Measurements from ENCODE around the gene GLTP.

DNA sequence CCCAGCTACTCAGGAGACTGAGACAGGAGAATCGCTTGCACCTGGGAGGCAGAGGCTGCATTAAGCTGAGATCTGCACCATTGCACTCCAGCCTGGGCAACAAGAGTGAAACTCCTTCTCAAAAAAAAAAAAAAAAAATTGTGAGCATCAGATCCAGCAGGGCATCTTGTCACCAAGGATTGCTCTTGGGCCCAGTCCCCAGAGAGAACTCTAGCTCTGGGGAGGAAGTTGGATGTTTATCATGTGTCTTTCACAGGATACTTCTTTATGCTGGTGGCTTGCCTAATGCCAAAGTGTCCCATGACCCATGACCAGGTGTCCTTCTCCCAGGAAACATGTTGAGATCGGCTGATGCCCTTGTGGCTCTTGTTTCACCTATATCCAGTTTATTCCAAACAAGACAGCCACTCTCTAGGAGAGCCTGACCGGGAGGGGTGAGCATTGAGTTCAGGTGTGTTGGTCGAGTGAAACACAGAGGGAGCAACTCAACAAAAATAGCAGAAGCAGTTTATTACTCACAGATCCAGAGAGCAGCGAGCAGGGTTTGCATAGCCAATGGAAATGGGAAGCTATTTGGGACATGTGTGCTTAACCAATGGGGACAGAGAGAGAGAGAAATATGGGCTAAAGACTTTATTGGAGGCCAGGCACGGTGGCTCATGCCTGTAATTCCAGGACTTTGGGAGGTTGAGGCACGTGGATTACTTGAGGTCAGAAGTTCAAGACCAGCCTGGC, 13.1 kb upstream of the GLTP start:
- TF ChIP-seq, protein P1, sequence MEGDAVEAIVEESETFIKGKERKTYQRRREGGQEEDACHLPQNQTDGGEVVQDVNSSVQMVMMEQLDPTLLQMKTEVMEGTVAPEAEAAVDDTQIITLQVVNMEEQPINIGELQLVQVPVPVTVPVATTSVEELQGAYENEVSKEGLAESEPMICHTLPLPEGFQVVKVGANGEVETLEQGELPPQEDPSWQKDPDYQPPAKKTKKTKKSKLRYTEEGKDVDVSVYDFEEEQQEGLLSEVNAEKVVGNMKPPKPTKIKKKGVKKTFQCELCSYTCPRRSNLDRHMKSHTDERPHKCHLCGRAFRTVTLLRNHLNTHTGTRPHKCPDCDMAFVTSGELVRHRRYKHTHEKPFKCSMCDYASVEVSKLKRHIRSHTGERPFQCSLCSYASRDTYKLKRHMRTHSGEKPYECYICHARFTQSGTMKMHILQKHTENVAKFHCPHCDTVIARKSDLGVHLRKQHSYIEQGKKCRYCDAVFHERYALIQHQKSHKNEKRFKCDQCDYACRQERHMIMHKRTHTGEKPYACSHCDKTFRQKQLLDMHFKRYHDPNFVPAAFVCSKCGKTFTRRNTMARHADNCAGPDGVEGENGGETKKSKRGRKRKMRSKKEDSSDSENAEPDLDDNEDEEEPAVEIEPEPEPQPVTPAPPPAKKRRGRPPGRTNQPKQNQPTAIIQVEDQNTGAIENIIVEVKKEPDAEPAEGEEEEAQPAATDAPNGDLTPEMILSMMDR (IDR thresholded peaks at IDR 0.05; ENCODE audit: low read depth, low read length, missing input control): no peak
- TF ChIP-seq, protein P2, sequence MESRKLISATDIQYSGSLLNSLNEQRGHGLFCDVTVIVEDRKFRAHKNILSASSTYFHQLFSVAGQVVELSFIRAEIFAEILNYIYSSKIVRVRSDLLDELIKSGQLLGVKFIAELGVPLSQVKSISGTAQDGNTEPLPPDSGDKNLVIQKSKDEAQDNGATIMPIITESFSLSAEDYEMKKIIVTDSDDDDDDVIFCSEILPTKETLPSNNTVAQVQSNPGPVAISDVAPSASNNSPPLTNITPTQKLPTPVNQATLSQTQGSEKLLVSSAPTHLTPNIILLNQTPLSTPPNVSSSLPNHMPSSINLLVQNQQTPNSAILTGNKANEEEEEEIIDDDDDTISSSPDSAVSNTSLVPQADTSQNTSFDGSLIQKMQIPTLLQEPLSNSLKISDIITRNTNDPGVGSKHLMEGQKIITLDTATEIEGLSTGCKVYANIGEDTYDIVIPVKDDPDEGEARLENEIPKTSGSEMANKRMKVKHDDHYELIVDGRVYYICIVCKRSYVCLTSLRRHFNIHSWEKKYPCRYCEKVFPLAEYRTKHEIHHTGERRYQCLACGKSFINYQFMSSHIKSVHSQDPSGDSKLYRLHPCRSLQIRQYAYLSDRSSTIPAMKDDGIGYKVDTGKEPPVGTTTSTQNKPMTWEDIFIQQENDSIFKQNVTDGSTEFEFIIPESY (IDR thresholded peaks at IDR 0.05): no peak
- TF ChIP-seq GABPA (IDR thresholded peaks at IDR 0.05 in 1 of 2, conservative IDR thresholded peaks at IDR 0.05 in 1 of 2): no peak
- TF ChIP-seq JUND (IDR thresholded peaks at IDR 0.05): no peak
- no peak for TF ChIP-seq RXRA (IDR thresholded peaks at IDR 0.05)
- no peak for TF ChIP-seq RAD21 (IDR thresholded peaks at IDR 0.05)
- no peak for TF ChIP-seq REST (IDR thresholded peaks at IDR 0.05)
- TF ChIP-seq, protein P3, sequence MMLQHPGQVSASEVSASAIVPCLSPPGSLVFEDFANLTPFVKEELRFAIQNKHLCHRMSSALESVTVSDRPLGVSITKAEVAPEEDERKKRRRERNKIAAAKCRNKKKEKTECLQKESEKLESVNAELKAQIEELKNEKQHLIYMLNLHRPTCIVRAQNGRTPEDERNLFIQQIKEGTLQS (IDR thresholded peaks at IDR 0.05): no peak
- TF ChIP-seq, protein P4, sequence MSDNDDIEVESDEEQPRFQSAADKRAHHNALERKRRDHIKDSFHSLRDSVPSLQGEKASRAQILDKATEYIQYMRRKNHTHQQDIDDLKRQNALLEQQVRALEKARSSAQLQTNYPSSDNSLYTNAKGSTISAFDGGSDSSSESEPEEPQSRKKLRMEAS (IDR thresholded peaks at IDR 0.05): no peak
- TF ChIP-seq TAF1 (conservative IDR thresholded peaks at IDR 0.05): no peak
- TF ChIP-seq HNF4G (IDR thresholded peaks at IDR 0.05): no peak
- no peak for TF ChIP-seq SP1 (IDR thresholded peaks at IDR 0.05)
- TF ChIP-seq YY1 (IDR thresholded peaks at IDR 0.05): no peak
